Immature natural killer cell (primary cell): Measurements from ENCODE around the gene WDR46. TPM values are rescaled to one million over a fixed set of nuclear protein-coding genes. Genes with fewer than 3 reads are reported as not detected.

Experiments
- DNase-seq, 3 donors: peaks; one replicate each; pipeline ENCODE4 v3.0.0; 2022; ENCODE audit warnings: mixed read lengths in 1 of 3
- H3K27ac Mint-ChIP-seq, 6 donors: one replicate each; pipeline ENCODE4 v1.8.0; 2020; ENCODE audit warnings: mixed read lengths in 6 of 6, mild to moderate bottlenecking in 5 of 6, inconsistent platforms in 4 of 6, moderate library complexity in 3 of 6
- H3K27me3 Mint-ChIP-seq, 3 donors: one replicate each; pipeline ENCODE4 v1.8.0; 2020 to 2021; ENCODE audit warnings: low read depth in 3 of 3, mild to moderate bottlenecking in 3 of 3, mixed read lengths in 3 of 3, moderate library complexity in 3 of 3, inconsistent platforms in 1 of 3
- H3K36me3 Mint-ChIP-seq, 3 donors: one replicate each; pipeline ENCODE4 v1.8.0; 2020; ENCODE audit warnings: mixed read lengths in 3 of 3, inconsistent platforms in 2 of 3, mild to moderate bottlenecking in 2 of 3
- H3K4me1 Mint-ChIP-seq, 2 donors: one replicate each; pipeline ENCODE4 v1.8.0; 2020; ENCODE audit warnings: inconsistent platforms in 2 of 2, mild to moderate bottlenecking in 2 of 2, mixed read lengths in 2 of 2, moderate library complexity in 1 of 2
- H3K4me3 Mint-ChIP-seq, 5 donors: one replicate each; pipeline ENCODE4 v1.8.0; 2020; ENCODE audit warnings: mild to moderate bottlenecking in 5 of 5, mixed read lengths in 5 of 5, inconsistent platforms in 3 of 5, moderate library complexity in 3 of 5
- H3K9me3 Mint-ChIP-seq, 6 donors: one replicate each; pipeline ENCODE4 v1.8.0; 2020; ENCODE audit warnings: mild to moderate bottlenecking in 6 of 6, mixed read lengths in 6 of 6, inconsistent platforms in 4 of 6, moderate library complexity in 3 of 6
- polyA plus RNA-seq, 3 donors: library from polyadenylated mRNA; unstranded; fragments of 300-500 nt; fragmentation: Illumina TruSeq; gene quantifications; one replicate each; pipeline ENCODE4 v1.2.3, GENCODE V29; 2021

WDR46 gene, protein sequence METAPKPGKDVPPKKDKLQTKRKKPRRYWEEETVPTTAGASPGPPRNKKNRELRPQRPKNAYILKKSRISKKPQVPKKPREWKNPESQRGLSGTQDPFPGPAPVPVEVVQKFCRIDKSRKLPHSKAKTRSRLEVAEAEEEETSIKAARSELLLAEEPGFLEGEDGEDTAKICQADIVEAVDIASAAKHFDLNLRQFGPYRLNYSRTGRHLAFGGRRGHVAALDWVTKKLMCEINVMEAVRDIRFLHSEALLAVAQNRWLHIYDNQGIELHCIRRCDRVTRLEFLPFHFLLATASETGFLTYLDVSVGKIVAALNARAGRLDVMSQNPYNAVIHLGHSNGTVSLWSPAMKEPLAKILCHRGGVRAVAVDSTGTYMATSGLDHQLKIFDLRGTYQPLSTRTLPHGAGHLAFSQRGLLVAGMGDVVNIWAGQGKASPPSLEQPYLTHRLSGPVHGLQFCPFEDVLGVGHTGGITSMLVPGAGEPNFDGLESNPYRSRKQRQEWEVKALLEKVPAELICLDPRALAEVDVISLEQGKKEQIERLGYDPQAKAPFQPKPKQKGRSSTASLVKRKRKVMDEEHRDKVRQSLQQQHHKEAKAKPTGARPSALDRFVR
- polyA plus RNA-seq: 10 to 100 TPM; 59.4 to 81.6 (median 74.3) TPM

DNA sequence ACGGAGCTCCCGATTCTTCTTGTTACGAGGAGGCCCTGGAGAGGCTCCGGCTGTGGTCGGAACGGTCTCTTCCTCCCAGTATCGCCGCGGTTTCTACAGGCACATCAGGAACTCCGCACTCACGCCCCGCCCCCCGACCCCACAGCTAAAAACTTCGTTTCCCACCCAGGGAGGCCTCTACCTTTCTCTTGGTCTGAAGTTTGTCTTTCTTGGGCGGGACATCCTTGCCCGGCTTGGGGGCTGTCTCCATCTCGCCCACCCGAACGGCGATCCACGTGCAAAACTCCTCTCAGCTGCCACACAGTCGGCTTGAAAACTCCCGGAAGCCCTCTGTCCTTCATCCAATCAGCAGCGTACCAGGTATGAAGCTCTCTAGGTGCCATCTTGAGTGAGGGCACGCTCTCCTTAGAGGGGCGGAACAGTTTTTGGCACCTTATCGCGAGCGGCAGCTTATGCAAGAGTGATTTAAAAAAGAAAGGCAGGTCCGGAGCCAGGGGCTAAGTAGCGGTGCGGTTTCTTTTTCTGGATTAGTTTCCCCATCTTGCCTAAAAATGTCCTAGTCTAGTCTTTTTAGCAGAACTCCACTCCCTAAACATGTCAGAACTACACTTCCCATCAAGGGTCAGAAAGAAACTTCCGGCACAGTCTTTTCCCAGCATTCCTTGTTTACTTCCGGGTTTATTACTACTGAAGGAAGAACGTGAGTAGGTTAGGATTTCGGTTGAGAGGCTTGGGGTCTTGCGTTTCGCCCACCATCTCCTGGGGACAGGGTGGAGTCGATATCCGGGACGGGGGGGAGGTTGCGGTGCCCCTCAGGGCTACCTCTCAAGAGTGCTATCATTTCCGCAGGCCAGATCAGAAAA is at the start of gene WDR46, which contains the start of gene PFDN6:
Gene WDR46 (minus strand): TSS at position 319 of the 863 bp plus-strand sequence. CDS start 69 bp downstream, at position 250.
Gene PFDN6 (plus strand): TSS at position 681 of the 863 bp plus-strand sequence. CDS start 256 bp downstream, outside the sequence.
- H3K9me3 Mint-ChIP-seq: no peaks in the 10 kb centered on the region
- H3K36me3 Mint-ChIP-seq: peaks cover 8 to 40% (median 12%) of the 10 kb centered on the region in 3 donors
- peak within 1 kb of the TSS; percentile 87 to 97 (median 94) for H3K27ac Mint-ChIP-seq
- H3K4me3 Mint-ChIP-seq: peak within 1 kb of the TSS; percentile 97 to 99 (median 98)
- peaks cover 0 to 5% (median 2%) of the 10 kb centered on the region in 3 donors for H3K27me3 Mint-ChIP-seq
- DNase-seq: peak; percentile 86 to 87 (median 86)
- H3K4me1 Mint-ChIP-seq: peaks cover 50% of the 10 kb centered on the region in 2 donors

DNA sequence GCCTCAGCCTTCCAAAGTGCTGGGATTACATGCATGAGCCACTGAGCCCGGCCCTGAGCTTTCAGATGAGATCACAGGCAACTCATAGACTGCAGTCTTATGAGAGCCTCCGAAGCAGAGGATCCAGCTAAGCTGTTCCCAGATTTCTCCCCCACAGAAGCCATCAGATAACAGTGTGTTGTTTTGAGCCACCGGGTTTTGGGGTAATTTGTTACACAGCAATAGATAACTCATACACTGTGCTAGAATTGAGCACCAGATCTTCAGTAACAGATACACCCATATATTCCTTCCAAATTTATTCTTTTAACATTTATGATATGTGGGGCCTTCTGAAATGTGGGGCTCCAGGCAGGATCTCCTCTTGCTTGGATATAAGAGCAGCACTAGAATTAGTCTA is 47.5 kb upstream of the WDR46 start:
- H3K27me3 Mint-ChIP-seq: peaks cover 0 to 2% (median 0%) of the 10 kb centered on the region in 3 donors
- H3K36me3 Mint-ChIP-seq: no peaks in the 10 kb centered on the region
- peaks cover 13 to 14% of the 10 kb centered on the region in 2 donors for H3K4me1 Mint-ChIP-seq
- no peaks in the 10 kb centered on the region for H3K9me3 Mint-ChIP-seq
- no peak for DNase-seq
- no peak overlapping the region for H3K4me3 Mint-ChIP-seq
- no peak overlapping the region for H3K27ac Mint-ChIP-seq

DNA sequence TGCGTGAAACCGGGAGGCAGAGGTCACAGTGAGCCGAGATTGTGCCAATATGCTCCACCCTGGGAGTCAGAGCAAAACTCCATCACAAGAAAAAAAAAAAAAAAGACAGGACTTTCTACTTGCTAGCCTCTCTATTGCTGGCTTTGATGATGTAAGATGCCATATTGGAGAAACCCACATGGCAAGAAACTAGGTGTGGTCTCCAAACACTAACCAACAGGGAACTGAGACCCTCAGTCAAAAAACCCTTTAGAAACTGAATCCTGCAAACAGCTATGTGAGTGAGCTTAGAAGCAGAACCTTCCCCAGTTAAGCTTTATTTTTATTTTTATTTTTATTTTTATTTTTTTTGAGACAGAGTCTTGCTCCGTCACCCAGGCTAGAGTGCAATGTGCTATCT is 46.9 kb upstream of the WDR46 start:
- Mint-ChIP-seq H3K4me3 (no peak overlapping the region), H3K27me3 (peaks cover 0 to 2% (median 2%) of the 10 kb centered on the region in 3 donors), H3K9me3 (no peaks in the 10 kb centered on the region), H3K36me3 (no peaks in the 10 kb centered on the region), H3K4me1 (peaks cover 13 to 14% of the 10 kb centered on the region in 2 donors), H3K27ac (no peak overlapping the region)
- DNase-seq: no peak

DNA sequence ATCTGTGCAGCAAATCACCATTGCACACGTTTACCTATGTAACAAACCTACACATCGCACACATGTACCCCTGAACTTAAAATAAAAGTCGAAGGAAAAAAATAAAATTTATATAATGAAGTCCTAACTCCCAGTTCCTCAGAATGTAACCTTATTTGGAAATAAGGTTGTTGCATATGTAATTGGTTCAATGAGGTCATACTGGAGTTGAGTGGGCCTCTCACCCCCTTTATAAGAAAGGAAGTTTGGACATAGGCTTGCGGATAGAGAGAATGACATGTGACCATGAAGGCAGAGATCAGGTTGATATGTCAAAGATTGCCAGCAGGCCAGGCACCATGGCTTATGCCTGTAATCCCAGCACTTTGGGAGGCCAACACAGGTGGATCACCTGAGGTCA is 44.6 kb upstream of the WDR46 start:
- H3K4me1 Mint-ChIP-seq: peaks cover 5% of the 10 kb centered on the region in 2 donors
- H3K4me3 Mint-ChIP-seq: no peak overlapping the region
- no peak overlapping the region for H3K27ac Mint-ChIP-seq
- no peaks in the 10 kb centered on the region for H3K36me3 Mint-ChIP-seq
- no peaks in the 10 kb centered on the region for H3K9me3 Mint-ChIP-seq
- no peak for DNase-seq
- peaks cover 0 to 2% (median 2%) of the 10 kb centered on the region in 3 donors for H3K27me3 Mint-ChIP-seq

DNA sequence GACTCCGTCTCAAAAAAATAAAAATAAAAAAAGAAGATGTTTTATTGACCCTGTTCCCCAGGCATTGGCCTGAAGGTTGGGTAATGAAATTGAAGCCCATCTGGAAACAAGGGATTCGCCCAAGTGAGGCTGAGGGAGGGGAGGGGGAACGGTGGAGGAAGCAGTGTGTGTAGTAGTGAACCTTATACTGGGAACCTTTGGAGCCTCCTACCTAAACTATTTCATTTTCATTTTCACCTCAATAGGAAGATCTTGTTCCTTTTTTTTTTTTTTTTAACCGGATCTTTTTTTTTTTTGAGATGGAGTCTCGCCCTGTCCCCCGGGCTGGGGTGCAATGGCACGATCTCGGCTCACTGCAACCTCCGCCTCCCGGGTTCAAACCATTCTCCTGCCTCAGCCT is 41.7 kb upstream of the WDR46 start:
- Mint-ChIP-seq H3K36me3 (no peaks in the 10 kb centered on the region), H3K9me3 (no peaks in the 10 kb centered on the region), H3K27me3 (peaks cover 0 to 2% (median 2%) of the 10 kb centered on the region in 3 donors), H3K27ac (no peak overlapping the region), H3K4me1 (peaks cover 5% of the 10 kb centered on the region in 2 donors), H3K4me3 (no peak overlapping the region)
- no peak for DNase-seq

DNA sequence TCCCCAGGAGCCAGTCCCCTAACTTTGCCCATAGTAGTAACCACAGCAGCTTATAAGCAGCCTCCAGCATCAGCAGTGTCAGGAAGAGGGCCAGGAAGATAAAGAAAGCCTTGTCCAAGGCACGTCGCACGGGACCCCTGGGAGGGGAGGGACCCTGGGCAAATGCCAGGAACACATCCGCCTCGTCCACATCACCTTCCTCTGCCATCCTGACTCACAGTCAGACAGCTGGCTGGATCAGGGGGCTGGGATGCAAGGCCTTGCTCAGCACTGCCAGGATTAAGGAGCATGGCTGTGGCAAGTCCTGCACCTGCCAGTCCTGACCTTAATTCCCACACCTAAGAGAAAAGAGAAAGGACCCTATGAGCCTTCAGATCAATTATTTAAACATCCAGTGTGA is 40.0 kb upstream of the WDR46 start:
- Mint-ChIP-seq H3K4me3 (no peak overlapping the region), H3K9me3 (no peaks in the 10 kb centered on the region), H3K27ac (no peak overlapping the region), H3K27me3 (peaks cover 0 to 2% (median 2%) of the 10 kb centered on the region in 3 donors), H3K36me3 (no peaks in the 10 kb centered on the region), H3K4me1 (peaks cover 6 to 7% of the 10 kb centered on the region in 2 donors)
- no peak for DNase-seq

DNA sequence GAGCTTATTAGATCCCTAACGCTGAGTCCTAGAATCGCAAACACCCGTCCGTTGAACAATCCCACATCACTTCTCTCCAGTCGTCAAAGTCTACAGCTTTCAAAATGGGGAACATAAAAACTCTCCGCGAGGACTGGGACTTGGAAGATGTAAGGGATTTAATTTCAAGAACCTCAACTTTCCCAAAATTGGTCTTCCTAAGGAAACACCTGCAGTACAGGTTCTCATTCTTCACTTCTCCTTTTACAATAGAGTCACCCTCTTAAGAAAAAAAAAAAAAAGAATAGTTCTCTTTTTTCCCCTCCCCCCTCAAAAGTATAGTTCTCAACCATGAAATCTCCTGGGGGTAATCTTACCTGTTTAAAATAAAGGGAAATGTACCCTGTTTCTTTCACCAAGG is 35.1 kb upstream of the WDR46 start:
- no peaks in the 10 kb centered on the region for H3K9me3 Mint-ChIP-seq
- peaks cover 3 to 13% (median 4%) of the 10 kb centered on the region in 3 donors for H3K27me3 Mint-ChIP-seq
- peak overlapping the region; percentile 82 to 98 (median 96) for H3K27ac Mint-ChIP-seq
- H3K4me1 Mint-ChIP-seq: peaks cover 49 to 54% of the 10 kb centered on the region in 2 donors
- DNase-seq: no peak
- H3K4me3 Mint-ChIP-seq: peak overlapping the region; percentile 91 to 100 (median 98)
- H3K36me3 Mint-ChIP-seq: peaks cover 0 to 25% (median 14%) of the 10 kb centered on the region in 3 donors

DNA sequence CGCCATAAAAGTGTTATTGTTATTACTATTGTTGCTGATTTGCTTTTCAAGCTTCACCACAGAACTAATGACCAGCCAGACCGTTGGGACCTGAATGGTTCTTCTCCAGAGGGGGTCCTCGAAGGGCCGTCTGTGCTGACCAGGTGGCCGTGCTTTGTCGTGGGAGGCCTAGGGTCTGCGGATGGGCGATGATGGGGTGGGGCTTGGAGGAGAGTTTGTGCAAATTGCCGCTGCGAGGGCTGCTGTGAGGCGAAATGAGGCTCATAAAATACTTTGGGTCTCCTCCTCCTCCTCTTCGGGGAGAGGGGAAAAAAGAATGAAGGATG is 34.5 kb upstream of the WDR46 start:
- H3K4me1 Mint-ChIP-seq: peaks cover 55 to 60% of the 10 kb centered on the region in 2 donors
- peak overlapping the region; percentile 82 to 98 (median 96) for H3K27ac Mint-ChIP-seq

DNA sequence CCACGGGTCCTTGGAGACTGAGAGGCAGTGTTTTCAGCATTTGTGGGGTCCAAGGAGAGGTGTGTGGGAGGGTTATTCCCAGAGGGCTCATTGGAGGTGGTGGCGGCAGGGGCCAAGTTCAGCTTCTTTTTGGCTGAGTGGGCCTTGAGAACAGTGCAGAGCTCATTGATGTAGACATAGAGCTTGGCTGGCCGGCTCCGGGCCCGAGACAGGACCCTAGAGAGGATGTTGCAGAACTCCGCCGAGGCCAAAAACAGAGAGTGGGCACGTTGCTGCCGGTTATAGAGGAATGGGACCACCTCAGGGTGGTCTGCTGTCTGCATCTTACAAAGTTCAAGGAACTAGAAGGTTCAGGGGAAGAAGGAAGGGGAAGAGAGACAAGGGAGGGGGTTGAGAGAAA is 32.2 kb upstream of the WDR46 start:
- Mint-ChIP-seq H3K27me3 (peaks cover 7 to 22% (median 8%) of the 10 kb centered on the region in 3 donors), H3K27ac (peak overlapping the region; percentile 72 to 96 (median 84)), H3K4me3 (peak overlapping the region; percentile 64 to 98 (median 97)), H3K4me1 (peaks cover 73 to 83% of the 10 kb centered on the region in 2 donors), H3K36me3 (peaks cover 4 to 33% (median 18%) of the 10 kb centered on the region in 3 donors), H3K9me3 (no peaks in the 10 kb centered on the region)
- no peak for DNase-seq

More for the DNA sequence above, 34.5 kb upstream of the WDR46 start:
- Mint-ChIP-seq H3K4me3 (peak overlapping the region; percentile 91 to 100 (median 98)), H3K27me3 (peaks cover 3 to 15% (median 4%) of the 10 kb centered on the region in 3 donors), H3K36me3 (peaks cover 2 to 28% (median 17%) of the 10 kb centered on the region in 3 donors), H3K9me3 (no peaks in the 10 kb centered on the region)
- DNase-seq: no peak

DNA sequence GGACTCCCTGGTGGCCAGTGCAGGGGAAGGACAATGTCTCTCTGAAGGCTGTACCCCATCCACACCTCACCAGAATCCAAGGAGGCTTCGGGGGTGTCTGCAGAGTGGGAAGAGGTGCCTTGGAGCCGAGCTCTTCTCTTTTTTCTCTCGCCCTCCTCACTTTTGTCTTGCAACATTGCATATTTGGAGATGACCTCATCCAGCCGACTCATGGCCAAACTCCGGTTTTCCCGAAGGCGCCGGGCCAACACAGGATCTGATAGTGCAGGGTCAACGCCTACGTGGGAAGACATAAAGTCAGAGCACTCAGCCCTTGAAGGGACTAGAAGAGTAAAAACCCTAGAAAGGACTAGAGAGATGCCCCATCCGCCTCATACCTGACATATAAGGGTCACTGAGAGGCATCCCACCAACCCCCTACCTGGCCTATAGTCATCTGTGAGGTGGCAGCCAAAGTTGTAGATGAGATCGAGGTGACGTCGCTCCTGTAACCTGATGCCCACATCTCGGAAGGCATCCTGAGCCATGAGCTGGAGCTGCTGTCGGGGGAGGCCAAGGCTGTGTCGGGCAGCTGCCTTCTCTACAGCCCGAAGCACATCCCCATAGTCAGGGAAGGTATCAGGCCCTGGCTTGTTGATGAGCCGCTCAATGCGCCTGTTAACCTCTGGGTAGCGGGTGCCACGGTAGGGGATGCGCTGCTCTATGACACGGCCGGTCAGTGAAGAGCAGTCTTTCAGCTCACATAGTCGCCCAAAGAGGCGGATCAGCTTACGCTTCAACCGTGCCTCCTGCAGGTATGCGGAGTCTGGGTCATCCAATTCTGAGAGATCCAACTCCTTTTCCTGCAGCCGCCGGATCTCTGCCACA is 31.5 kb upstream of the WDR46 start:
- Mint-ChIP-seq H3K9me3 (no peaks in the 10 kb centered on the region), H3K36me3 (peaks cover 4 to 33% (median 18%) of the 10 kb centered on the region in 3 donors), H3K4me1 (peaks cover 79 to 85% of the 10 kb centered on the region in 2 donors), H3K4me3 (peak overlapping the region; percentile 64 to 98 (median 97)), H3K27ac (peak overlapping the region; percentile 75 to 99 (median 89)), H3K27me3 (peaks cover 7 to 22% (median 10%) of the 10 kb centered on the region in 3 donors)
- DNase-seq: no peak

DNA sequence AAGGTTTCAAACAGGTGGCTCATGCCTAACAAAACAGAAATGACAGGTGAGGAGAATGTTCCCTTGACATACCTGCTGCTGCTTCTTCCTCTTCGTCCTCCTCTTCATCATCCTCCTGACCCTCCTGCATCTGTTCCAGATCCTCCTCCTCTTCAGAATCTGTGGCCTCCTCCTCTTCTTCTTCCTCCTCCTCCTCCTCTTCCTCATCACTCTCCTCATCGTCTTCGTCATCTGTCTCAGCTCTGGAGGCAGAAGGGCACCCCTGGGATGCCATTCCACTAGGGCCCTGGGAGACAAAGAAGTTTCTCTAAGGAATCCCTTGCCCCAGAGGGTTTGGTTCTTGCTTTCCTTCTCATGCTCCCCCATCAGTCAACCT is 30.9 kb upstream of the WDR46 start:
- Mint-ChIP-seq H3K9me3 (no peaks in the 10 kb centered on the region), H3K27me3 (peaks cover 7 to 22% (median 12%) of the 10 kb centered on the region in 3 donors), H3K4me1 (peaks cover 86 to 92% of the 10 kb centered on the region in 2 donors), H3K27ac (peak overlapping the region; percentile 36 to 99 (median 73)), H3K4me3 (peak overlapping the region in 4 of 5 donors; percentile 53 to 98 (median 84)), H3K36me3 (peaks cover 4 to 33% (median 18%) of the 10 kb centered on the region in 3 donors)
- DNase-seq: no peak

DNA sequence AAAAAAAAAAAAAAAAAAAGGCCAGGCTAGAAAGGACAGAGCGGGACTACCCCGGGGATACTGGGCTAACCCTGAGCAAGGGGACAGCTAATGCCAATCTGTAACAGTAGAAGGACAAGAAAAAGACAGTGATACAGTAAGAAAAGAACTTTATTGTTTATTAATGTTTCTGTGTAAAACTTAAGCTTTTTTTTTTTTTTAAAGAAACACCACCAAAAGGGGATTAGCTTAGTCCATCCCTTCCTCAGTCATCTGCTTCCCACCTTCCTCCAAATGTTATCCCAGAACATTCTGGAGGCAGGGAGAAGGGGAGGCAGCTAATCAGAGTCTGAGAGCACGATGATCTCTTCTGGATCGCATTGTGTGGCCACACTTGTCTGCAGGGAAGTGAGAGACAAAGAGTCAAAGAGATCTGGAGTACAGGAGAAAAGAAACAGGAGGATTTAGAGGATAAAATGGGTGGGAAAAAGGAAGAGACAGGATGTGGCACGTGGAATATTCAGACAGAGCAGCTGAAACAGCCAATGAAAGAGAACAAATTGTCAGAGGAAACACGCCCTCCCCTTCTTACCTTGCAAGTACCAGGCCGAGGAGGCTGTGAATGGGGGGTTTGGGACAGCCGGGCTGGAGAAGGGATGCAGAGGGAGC is 29.5 kb upstream of the WDR46 start:
- peaks cover 4 to 33% (median 18%) of the 10 kb centered on the region in 3 donors for H3K36me3 Mint-ChIP-seq
- H3K27me3 Mint-ChIP-seq: peaks cover 13 to 31% (median 16%) of the 10 kb centered on the region in 3 donors
- H3K4me1 Mint-ChIP-seq: peaks cover 87 to 92% of the 10 kb centered on the region in 2 donors
- H3K4me3 Mint-ChIP-seq: peak overlapping the region; percentile 97 to 100 (median 99)
- H3K9me3 Mint-ChIP-seq: no peaks in the 10 kb centered on the region
- peak overlapping the region; percentile 92 to 99 (median 98) for H3K27ac Mint-ChIP-seq
- DNase-seq: no peak
